Measurements from ENCODE around the gene ABL1.

ABL1 gene

GRCh38 chr9:130913599-130914416 is 78.8 kb downstream of the ABL1 start:
- Histone ChIP-seq H3K36me3 (ENCODE audit: insufficient read depth) (no peaks in the 10 kb centered on the region), H3K4me3 (IDR thresholded peaks at IDR 0.05; ENCODE audit: insufficient read depth, low read depth, low read length) (no peak overlapping the region), H3K9ac (no peak overlapping the region), H3K4me1 (ENCODE audit: low read depth, poor library complexity, severe bottlenecking) (no peaks in the 10 kb centered on the region), H4K20me1 (ENCODE audit: insufficient read depth) (no peaks in the 10 kb centered on the region), H2AFZ (ENCODE audit: low read depth) (no peak overlapping the region), H3K27me3 (ENCODE audit: insufficient read depth, low read depth) (peaks cover 90% of the 10 kb centered on the region), H3K27ac (no peak overlapping the region), H3K79me2 (ENCODE audit: insufficient read depth, low read depth) (no peaks in the 10 kb centered on the region), H3K4me2 (no peak overlapping the region)
- no peak for TF ChIP-seq CTCF (conservative IDR thresholded peaks at IDR 0.05; ENCODE audit: low read depth, low read length)

GRCh38 chr9:130914417-130915095 is 79.5 kb downstream of the ABL1 start:
- no peaks in the 10 kb centered on the region for H4K20me1 ChIP-seq (ENCODE audit: insufficient read depth)
- TF ChIP-seq CTCF (conservative IDR thresholded peaks at IDR 0.05; ENCODE audit: low read depth, low read length), result no peak
- H3K4me1 ChIP-seq (ENCODE audit: low read depth, poor library complexity, severe bottlenecking), result no peaks in the 10 kb centered on the region
- no peaks in the 10 kb centered on the region for H3K36me3 ChIP-seq (ENCODE audit: insufficient read depth)
- no peak overlapping the region for H3K27ac ChIP-seq
- no peak overlapping the region for H2AFZ ChIP-seq (ENCODE audit: low read depth)
- no peak overlapping the region for H3K4me2 ChIP-seq
- peaks cover 93% of the 10 kb centered on the region for H3K27me3 ChIP-seq (ENCODE audit: insufficient read depth, low read depth)
- no peaks in the 10 kb centered on the region for H3K79me2 ChIP-seq (ENCODE audit: insufficient read depth, low read depth)
- H3K4me3 ChIP-seq (IDR thresholded peaks at IDR 0.05; ENCODE audit: insufficient read depth, low read depth, low read length), result no peak overlapping the region
- no peak overlapping the region for H3K9ac ChIP-seq

GRCh38 chr9:130915096-130915447 is 80.0 kb downstream of the ABL1 start:
- H3K27ac ChIP-seq, result no peak overlapping the region
- H3K9ac ChIP-seq, result no peak overlapping the region
- TF ChIP-seq CTCF (conservative IDR thresholded peaks at IDR 0.05; ENCODE audit: low read depth, low read length), result no peak
- no peak overlapping the region for H2AFZ ChIP-seq (ENCODE audit: low read depth)
- no peaks in the 10 kb centered on the region for H3K4me1 ChIP-seq (ENCODE audit: low read depth, poor library complexity, severe bottlenecking)
- no peak overlapping the region for H3K4me2 ChIP-seq
- peaks cover 94% of the 10 kb centered on the region for H3K27me3 ChIP-seq (ENCODE audit: insufficient read depth, low read depth)
- no peaks in the 10 kb centered on the region for H4K20me1 ChIP-seq (ENCODE audit: insufficient read depth)
- no peaks in the 10 kb centered on the region for H3K36me3 ChIP-seq (ENCODE audit: insufficient read depth)
- no peaks in the 10 kb centered on the region for H3K79me2 ChIP-seq (ENCODE audit: insufficient read depth, low read depth)
- H3K4me3 ChIP-seq (IDR thresholded peaks at IDR 0.05; ENCODE audit: insufficient read depth, low read depth, low read length), result no peak overlapping the region

GRCh38 chr9:130917168-130917960 is 82.3 kb downstream of the ABL1 start:
- Histone ChIP-seq H3K79me2 (ENCODE audit: insufficient read depth, low read depth) (no peaks in the 10 kb centered on the region), H3K9ac (no peak overlapping the region), H3K27me3 (ENCODE audit: insufficient read depth, low read depth) (peaks cover 100% of the 10 kb centered on the region), H3K4me1 (ENCODE audit: low read depth, poor library complexity, severe bottlenecking) (no peaks in the 10 kb centered on the region), H3K4me2 (no peak overlapping the region), H4K20me1 (ENCODE audit: insufficient read depth) (no peaks in the 10 kb centered on the region), H3K4me3 (IDR thresholded peaks at IDR 0.05; ENCODE audit: insufficient read depth, low read depth, low read length) (no peak overlapping the region), H3K36me3 (ENCODE audit: insufficient read depth) (no peaks in the 10 kb centered on the region), H3K27ac (no peak overlapping the region), H2AFZ (ENCODE audit: low read depth) (no peak overlapping the region)
- TF ChIP-seq CTCF (conservative IDR thresholded peaks at IDR 0.05; ENCODE audit: low read depth, low read length), result no peak
